Smooth muscle cell (in vitro differentiated cells): Measurements from ENCODE around the gene STK32A. TPM values are rescaled to one million over a fixed set of nuclear protein-coding genes. Genes with fewer than 3 reads are reported as not detected.

Source experiments
- DNase-seq: peaks from one replicate; lab custom pipeline; 2025; ENCODE audit not compliant: unreplicated experiment; lab: John Stamatoyannopoulos, UW
- H2AFZ ChIP-seq: fragments of 200-600 bp; sonication (generic); 2 replicates; pipeline ENCODE4 v1.6.0; 2016; ENCODE audit warnings: antibody characterized with exemption, low read depth, mild to moderate bottlenecking
- H3F3A ChIP-seq: fragments of 200-600 bp; sonication (generic); 2 replicates; pipeline ENCODE4 v1.6.0; 2017; ENCODE audit warnings: antibody characterized with exemption, low read depth
- H3K27ac ChIP-seq: fragments of 200-600 bp; sonication (generic); 2 replicates; pipeline ENCODE4 v1.5.1; 2016; ENCODE audit warnings: low read depth, mild to moderate bottlenecking
- H3K27me3 ChIP-seq: fragments of 200-600 bp; sonication (generic); 2 replicates; pipeline ENCODE4 v1.6.1; 2016; ENCODE audit warnings: low read depth, mild to moderate bottlenecking
- H3K36me3 ChIP-seq: fragments of 200-600 bp; sonication (generic); 2 replicates; pipeline ENCODE4 v1.5.1; 2016; ENCODE audit warnings: low read depth
- H3K4me1 ChIP-seq: fragments of 200-600 bp; sonication (generic); 2 replicates; pipeline ENCODE4 v1.5.1; 2016; ENCODE audit warnings: low read depth
- H3K4me2 ChIP-seq: fragments of 200-600 bp; sonication (generic); 2 replicates; pipeline ENCODE4 v1.6.0; 2016; ENCODE audit warnings: mild to moderate bottlenecking
- H3K4me3 ChIP-seq: fragments of 200-600 bp; sonication (generic); 2 replicates; pipeline ENCODE4 v1.5.1; 2016; ENCODE audit warnings: mild to moderate bottlenecking
- H3K79me2 ChIP-seq: fragments of 200-600 bp; sonication (generic); 2 replicates; pipeline ENCODE4 v1.6.0; 2016; ENCODE audit warnings: low read depth, mild to moderate bottlenecking
- H3K9ac ChIP-seq: fragments of 200-600 bp; sonication (generic); 2 replicates; pipeline ENCODE4 v1.6.0; 2016; ENCODE audit warnings: low read depth
- H3K9me3 ChIP-seq: fragments of 200-600 bp; sonication (generic); replicated peaks from 2 replicates; pipeline ENCODE4 v1.5.1; 2016; ENCODE audit warnings: low read depth
- H4K20me1 ChIP-seq: fragments of 200-600 bp; sonication (generic); 2 replicates; pipeline ENCODE4 v1.6.0; 2016; ENCODE audit warnings: low read depth
- CTCF ChIP-seq: fragments of 200-600 bp; sonication (generic); IDR thresholded peaks from 2 replicates; pipeline ENCODE4 v1.5.1; 2017; ENCODE audit warnings: borderline replicate concordance, mild to moderate bottlenecking, antibody characterized with exemption; ENCODE audit not compliant: insufficient read depth, poor library complexity, severe bottlenecking
- WGBS: methylation state at CpG from one replicate; pipeline ENCODE4 v1.1.7; 2016; ENCODE audit warnings: low lambda C conversion rate; 5-methylcytosine and 5-hydroxymethylcytosine counted together
- polyA plus RNA-seq: library from polyadenylated mRNA; unstranded; fragments of >200 nt; fragmentation: Nextera tagmentation; extraction: Ambion mirVana; gene quantifications from 2 replicates; pipeline ENCODE4 v1.2.1, GENCODE V29; 2016
- total RNA-seq: library from RNA; depleted of rRNA; stranded (reverse); fragments of >200 nt; gene quantifications from 2 replicates; pipeline ENCODE4 v1.2.3, GENCODE V29; 2014

STK32A gene
- total and polyA plus RNA-seq, 2 experiments from 2014 or later: 0.21 to 1.1 TPM

GRCh38 chr5:147336876-147337275 lies 102.0 kb downstream of the STK32A start:
- Histone ChIP-seq H3K36me3 (no peaks in the 10 kb centered on the region), H3K4me1 (peaks cover 32% of the 10 kb centered on the region), H3K79me2 (no peaks in the 10 kb centered on the region), H3K4me3 (no peak overlapping the region), H3K27ac (no peak overlapping the region), H2AFZ (no peak overlapping the region), H3K4me2 (no peak overlapping the region), H4K20me1 (no peaks in the 10 kb centered on the region), H3K27me3 (no peaks in the 10 kb centered on the region), H3K9ac (no peak overlapping the region), H3F3A (no peaks in the 10 kb centered on the region), H3K9me3 (no peaks in the 10 kb centered on the region)
- 89% methylated on average over 4 of the region's 4 CpGs for WGBS
- no peak for TF ChIP-seq CTCF
- no peak for DNase-seq

GRCh38 chr5:147339313-147339712 lies 104.5 kb downstream of the STK32A start:
- Histone ChIP-seq H3K27ac (no peak overlapping the region), H3K9me3 (no peaks in the 10 kb centered on the region), H3K9ac (no peak overlapping the region), H3K4me1 (peaks cover 11% of the 10 kb centered on the region), H3K4me2 (no peak overlapping the region), H3K27me3 (no peaks in the 10 kb centered on the region), H3K4me3 (no peak overlapping the region), H2AFZ (no peak overlapping the region), H3K79me2 (no peaks in the 10 kb centered on the region), H3F3A (no peaks in the 10 kb centered on the region), H4K20me1 (no peaks in the 10 kb centered on the region), H3K36me3 (no peaks in the 10 kb centered on the region)
- DNase-seq: no peak
- WGBS: 97% methylated on average over 4 of the region's 4 CpGs
- TF ChIP-seq CTCF: no peak

- no peaks in the 10 kb centered on the region for H3K9me3 ChIP-seq
- H3K36me3 ChIP-seq: no peaks in the 10 kb centered on the region
- no peaks in the 10 kb centered on the region for H4K20me1 ChIP-seq
- H3F3A ChIP-seq: no peaks in the 10 kb centered on the region
- H3K79me2 ChIP-seq: no peaks in the 10 kb centered on the region
- no peak overlapping the region for H3K4me3 ChIP-seq
- H2AFZ ChIP-seq: no peak overlapping the region
- DNase-seq: no peak
- no peak for TF ChIP-seq CTCF
- no peaks in the 10 kb centered on the region for H3K27me3 ChIP-seq
- no peak overlapping the region for H3K27ac ChIP-seq
- H3K4me2 ChIP-seq: no peak overlapping the region
- peaks cover 11% of the 10 kb centered on the region for H3K4me1 ChIP-seq
- whole genome bisulfite sequencing: 87% methylated on average over 1 of the region's 1 CpG
- no peak overlapping the region for H3K9ac ChIP-seq
Measured at GRCh38 chr5:147340941-147341340, 106.1 kb downstream of the STK32A start.

- Histone ChIP-seq H3F3A (no peaks in the 10 kb centered on the region), H2AFZ (no peak overlapping the region), H3K79me2 (no peaks in the 10 kb centered on the region), H3K27ac (no peak overlapping the region), H3K4me2 (no peak overlapping the region), H3K36me3 (no peaks in the 10 kb centered on the region), H3K4me3 (no peak overlapping the region), H4K20me1 (no peaks in the 10 kb centered on the region), H3K9me3 (no peaks in the 10 kb centered on the region), H3K27me3 (no peaks in the 10 kb centered on the region), H3K4me1 (peaks cover 10% of the 10 kb centered on the region), H3K9ac (no peak overlapping the region)
- no peak for DNase-seq
- TF ChIP-seq CTCF: no peak
Measured at GRCh38 chr5:147341345-147341744, 106.5 kb downstream of the STK32A start.
